WTC11 (cell line): ENCODE measurements around the gene SPRTN. TPM values are rescaled to one million over a fixed set of nuclear protein-coding genes. Genes with fewer than 3 reads are reported as not detected.

Experiments used
- ATAC-seq: fragments of 200-7000 bp; cut with Tn5 transposase; 2 replicates; pipeline ENCODE4 v1.10.0; 2021; ENCODE audit warnings: mild to moderate bottlenecking, moderate library complexity
- CTCF ChIA-PET: fragments of 300-600 bp; sonication (Branson Sonifier 250); formaldehyde crosslinking; loops from one replicate; lab custom pipeline; 2021; ENCODE audit warnings: antibody characterized with exemption; lab: Charles Lee
- POLR2A ChIA-PET: fragments of 350-600 bp; sonication (Branson Sonifier 250); formaldehyde crosslinking; loops from one replicate; lab custom pipeline; 2021; ENCODE audit warnings: antibody characterized with exemption; lab: Charles Lee
- DNase-seq: peaks from one replicate; pipeline ENCODE4 v3.0.0; 2021; ENCODE audit warnings: low spot score
- H3K27ac Mint-ChIP-seq: 2 replicates; pipeline ENCODE4 v1.8.0; 2021; ENCODE audit warnings: mixed read lengths
- H3K27me3 Mint-ChIP-seq: 2 replicates; pipeline ENCODE4 v1.8.0; 2021; ENCODE audit warnings: low read depth, mild to moderate bottlenecking, moderate library complexity, mixed read lengths
- H3K36me3 Mint-ChIP-seq: 2 replicates; pipeline ENCODE4 v1.8.0; 2021; ENCODE audit warnings: mixed read lengths
- H3K4me1 Mint-ChIP-seq: 2 replicates; pipeline ENCODE4 v1.8.0; 2022; ENCODE audit warnings: mixed read lengths
- H3K4me3 Mint-ChIP-seq: 2 replicates; pipeline ENCODE4 v1.8.0; 2021; ENCODE audit warnings: mild to moderate bottlenecking, moderate library complexity, mixed read lengths
- H3K9me3 Mint-ChIP-seq: 2 replicates; pipeline ENCODE4 v1.8.0; 2021; ENCODE audit warnings: mixed read lengths
- CREB1 ChIP-seq: sonication (generic); formaldehyde crosslinking; IDR thresholded peaks from 2 replicates; pipeline ENCODE4 v1.8.0; 2023; ENCODE audit warnings: mild to moderate bottlenecking, missing genetic modification reagents
- CREM ChIP-seq: sonication (generic); formaldehyde crosslinking; IDR thresholded peaks from 2 replicates; pipeline ENCODE4 v1.8.1; 2022; ENCODE audit warnings: mild to moderate bottlenecking, missing genetic modification reagents, moderate library complexity
- ELF4 ChIP-seq: sonication (generic); formaldehyde crosslinking; IDR thresholded peaks from 2 replicates; pipeline ENCODE4 v1.8.1; 2022; ENCODE audit warnings: low read depth, mild to moderate bottlenecking, moderate library complexity, missing genetic modification reagents
- EMX1 ChIP-seq: fragments of 250-450 bp; sonication (Bioruptor Pico); IDR thresholded peaks from 2 replicates; pipeline ENCODE4 v1.8.0; 2021; ENCODE audit warnings: mild to moderate bottlenecking
- FOXJ3 ChIP-seq: sonication (generic); formaldehyde crosslinking; IDR thresholded peaks from 2 replicates; pipeline ENCODE4 v1.9.0; 2021; ENCODE audit warnings: missing genetic modification reagents, mild to moderate bottlenecking, borderline replicate concordance
- FOXP1 ChIP-seq: sonication (generic); formaldehyde crosslinking; IDR thresholded peaks from 2 replicates; pipeline ENCODE4 v1.8.0; 2022; ENCODE audit warnings: missing genetic modification reagents, mild to moderate bottlenecking, moderate library complexity, borderline replicate concordance
- HMGA2 ChIP-seq: fragments of 250-450 bp; sonication (Bioruptor Pico); IDR thresholded peaks from 2 replicates; pipeline ENCODE4 v1.4.0; 2021; ENCODE audit warnings: mild to moderate bottlenecking, moderate library complexity
- JAZF1 ChIP-seq: fragments of 250-450 bp; sonication (Bioruptor Pico); IDR thresholded peaks from 2 replicates; pipeline ENCODE4 v1.9.0; 2021; ENCODE audit warnings: moderate library complexity, mild to moderate bottlenecking, inconsistent platforms
- MXD4 ChIP-seq: fragments of 250-450 bp; sonication (Bioruptor Pico); IDR thresholded peaks from 2 replicates; pipeline ENCODE4 v1.8.0; 2021; ENCODE audit warnings: mild to moderate bottlenecking, moderate library complexity, borderline replicate concordance
- SMAD3 ChIP-seq: sonication (generic); formaldehyde crosslinking; IDR thresholded peaks from 2 replicates; pipeline ENCODE4 v1.8.0; 2022; ENCODE audit warnings: missing genetic modification reagents, mild to moderate bottlenecking, borderline replicate concordance
- SMAD4 ChIP-seq: sonication (generic); formaldehyde crosslinking; IDR thresholded peaks from 2 replicates; pipeline ENCODE4 v1.8.0; 2022; ENCODE audit warnings: mild to moderate bottlenecking, missing genetic modification reagents
- SOX15 ChIP-seq: fragments of 250-450 bp; sonication (Bioruptor Pico); IDR thresholded peaks from 2 replicates; pipeline ENCODE4 v1.9.0; 2021; ENCODE audit warnings: mild to moderate bottlenecking
- ZNF138 ChIP-seq: sonication (generic); formaldehyde crosslinking; conservative IDR thresholded peaks from 2 replicates; pipeline ENCODE4 v1.8.1; 2022; ENCODE audit warnings: mild to moderate bottlenecking, moderate library complexity, missing genetic modification reagents
- ZNF263 ChIP-seq: sonication (generic); formaldehyde crosslinking; IDR thresholded peaks from 2 replicates; pipeline ENCODE4 v1.8.1; 2022; ENCODE audit warnings: low read depth, mild to moderate bottlenecking, moderate library complexity, missing genetic modification reagents
- total RNA-seq: library from RNA; stranded (reverse); gene quantifications from 3 replicates; pipeline ENCODE4 v1.2.3, GENCODE V29; 2021
- TF ChIP-seq, protein P1 (sequence below): fragments of 200-600 bp; IDR thresholded peaks from 2 replicates; pipeline ENCODE4 v1.8.0; 2022; ENCODE audit warnings: antibody characterized with exemption
- TF ChIP-seq, protein P2 (sequence below): fragments of 250-450 bp; sonication (Bioruptor Pico); IDR thresholded peaks from 2 replicates; pipeline ENCODE4 v1.9.0; 2021; ENCODE audit warnings: mild to moderate bottlenecking
- TF ChIP-seq, protein P3 (sequence below): sonication (generic); formaldehyde crosslinking; conservative IDR thresholded peaks from 2 replicates; pipeline ENCODE4 v1.8.1; 2022; ENCODE audit warnings: mild to moderate bottlenecking, missing genetic modification reagents
- TF ChIP-seq, protein P4 (sequence below): sonication (generic); formaldehyde crosslinking; IDR thresholded peaks from 2 replicates; pipeline ENCODE4 v1.8.1; 2023; ENCODE audit warnings: mild to moderate bottlenecking, missing genetic modification reagents
- TF ChIP-seq, protein P5 (sequence below): sonication (generic); formaldehyde crosslinking; IDR thresholded peaks from 2 replicates; pipeline ENCODE4 v1.8.0; 2023; ENCODE audit warnings: missing genetic modification reagents, mild to moderate bottlenecking, borderline replicate concordance

SPRTN gene
- total RNA-seq, 1 experiment from 2014 or later = 14.6 TPM

DNA sequence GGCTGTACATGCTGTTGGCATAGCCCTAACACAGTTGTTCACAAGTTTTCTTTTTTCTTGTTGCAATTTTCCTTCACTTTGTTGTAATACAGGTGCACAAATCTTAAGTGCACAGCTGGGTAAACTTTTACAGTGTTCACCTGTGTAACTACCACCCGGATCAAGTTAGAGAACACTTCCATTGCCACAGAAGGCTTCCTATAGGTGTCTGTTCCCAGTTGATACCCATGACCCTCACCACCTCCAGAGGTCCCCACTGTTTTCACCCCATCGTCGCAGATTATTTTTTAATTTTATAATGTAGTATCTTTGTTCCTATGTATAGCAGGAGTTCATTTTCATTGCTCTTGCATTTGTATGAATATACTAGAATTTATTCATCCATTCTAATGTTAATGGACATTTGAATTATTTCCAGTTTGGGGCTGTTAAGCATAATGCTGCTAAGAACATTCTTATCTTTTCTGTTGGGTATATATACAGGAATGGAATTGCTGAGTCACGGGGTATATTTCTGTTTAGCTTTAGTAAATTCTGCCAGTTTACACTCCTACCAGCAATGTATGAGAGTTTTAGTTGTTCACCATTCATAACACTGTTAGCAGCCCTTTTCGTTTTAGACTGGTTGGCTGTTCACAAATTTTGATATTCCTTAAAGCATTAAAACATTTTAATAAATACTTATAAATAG lies 16.4 kb downstream of the SPRTN start:
- ChIA-PET POLR2A (no interaction called here), CTCF (no interaction called here)
- no peaks in the 10 kb centered on the region for H3K4me1 Mint-ChIP-seq
- no peak for TF ChIP-seq ZNF263 (CRISPR knock-in tag)
- no peak for TF ChIP-seq ELF4 (CRISPR knock-in tag)
- TF ChIP-seq CREM (CRISPR knock-in tag) = no peak
- no peak for TF ChIP-seq ZNF138 (CRISPR knock-in tag)
- TF ChIP-seq HMGA2 (CRISPR knock-in tag) = no peak
- no peak for TF ChIP-seq MXD4 (CRISPR knock-in tag)
- no peak for TF ChIP-seq JAZF1 (CRISPR knock-in tag)
- TF ChIP-seq, protein P1, sequence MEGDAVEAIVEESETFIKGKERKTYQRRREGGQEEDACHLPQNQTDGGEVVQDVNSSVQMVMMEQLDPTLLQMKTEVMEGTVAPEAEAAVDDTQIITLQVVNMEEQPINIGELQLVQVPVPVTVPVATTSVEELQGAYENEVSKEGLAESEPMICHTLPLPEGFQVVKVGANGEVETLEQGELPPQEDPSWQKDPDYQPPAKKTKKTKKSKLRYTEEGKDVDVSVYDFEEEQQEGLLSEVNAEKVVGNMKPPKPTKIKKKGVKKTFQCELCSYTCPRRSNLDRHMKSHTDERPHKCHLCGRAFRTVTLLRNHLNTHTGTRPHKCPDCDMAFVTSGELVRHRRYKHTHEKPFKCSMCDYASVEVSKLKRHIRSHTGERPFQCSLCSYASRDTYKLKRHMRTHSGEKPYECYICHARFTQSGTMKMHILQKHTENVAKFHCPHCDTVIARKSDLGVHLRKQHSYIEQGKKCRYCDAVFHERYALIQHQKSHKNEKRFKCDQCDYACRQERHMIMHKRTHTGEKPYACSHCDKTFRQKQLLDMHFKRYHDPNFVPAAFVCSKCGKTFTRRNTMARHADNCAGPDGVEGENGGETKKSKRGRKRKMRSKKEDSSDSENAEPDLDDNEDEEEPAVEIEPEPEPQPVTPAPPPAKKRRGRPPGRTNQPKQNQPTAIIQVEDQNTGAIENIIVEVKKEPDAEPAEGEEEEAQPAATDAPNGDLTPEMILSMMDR = no peak
- TF ChIP-seq, protein P2, sequence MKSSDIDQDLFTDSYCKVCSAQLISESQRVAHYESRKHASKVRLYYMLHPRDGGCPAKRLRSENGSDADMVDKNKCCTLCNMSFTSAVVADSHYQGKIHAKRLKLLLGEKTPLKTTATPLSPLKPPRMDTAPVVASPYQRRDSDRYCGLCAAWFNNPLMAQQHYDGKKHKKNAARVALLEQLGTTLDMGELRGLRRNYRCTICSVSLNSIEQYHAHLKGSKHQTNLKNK (CRISPR knock-in tag) = no peak
- TF ChIP-seq SMAD4 (CRISPR knock-in tag) = no peak
- TF ChIP-seq, protein P3, sequence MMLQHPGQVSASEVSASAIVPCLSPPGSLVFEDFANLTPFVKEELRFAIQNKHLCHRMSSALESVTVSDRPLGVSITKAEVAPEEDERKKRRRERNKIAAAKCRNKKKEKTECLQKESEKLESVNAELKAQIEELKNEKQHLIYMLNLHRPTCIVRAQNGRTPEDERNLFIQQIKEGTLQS (CRISPR knock-in tag) = no peak
- TF ChIP-seq FOXJ3 = no peak
- TF ChIP-seq FOXP1 = no peak
- TF ChIP-seq, protein P4, sequence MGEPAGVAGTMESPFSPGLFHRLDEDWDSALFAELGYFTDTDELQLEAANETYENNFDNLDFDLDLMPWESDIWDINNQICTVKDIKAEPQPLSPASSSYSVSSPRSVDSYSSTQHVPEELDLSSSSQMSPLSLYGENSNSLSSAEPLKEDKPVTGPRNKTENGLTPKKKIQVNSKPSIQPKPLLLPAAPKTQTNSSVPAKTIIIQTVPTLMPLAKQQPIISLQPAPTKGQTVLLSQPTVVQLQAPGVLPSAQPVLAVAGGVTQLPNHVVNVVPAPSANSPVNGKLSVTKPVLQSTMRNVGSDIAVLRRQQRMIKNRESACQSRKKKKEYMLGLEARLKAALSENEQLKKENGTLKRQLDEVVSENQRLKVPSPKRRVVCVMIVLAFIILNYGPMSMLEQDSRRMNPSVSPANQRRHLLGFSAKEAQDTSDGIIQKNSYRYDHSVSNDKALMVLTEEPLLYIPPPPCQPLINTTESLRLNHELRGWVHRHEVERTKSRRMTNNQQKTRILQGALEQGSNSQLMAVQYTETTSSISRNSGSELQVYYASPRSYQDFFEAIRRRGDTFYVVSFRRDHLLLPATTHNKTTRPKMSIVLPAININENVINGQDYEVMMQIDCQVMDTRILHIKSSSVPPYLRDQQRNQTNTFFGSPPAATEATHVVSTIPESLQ (CRISPR knock-in tag) = no peak
- TF ChIP-seq, protein P5, sequence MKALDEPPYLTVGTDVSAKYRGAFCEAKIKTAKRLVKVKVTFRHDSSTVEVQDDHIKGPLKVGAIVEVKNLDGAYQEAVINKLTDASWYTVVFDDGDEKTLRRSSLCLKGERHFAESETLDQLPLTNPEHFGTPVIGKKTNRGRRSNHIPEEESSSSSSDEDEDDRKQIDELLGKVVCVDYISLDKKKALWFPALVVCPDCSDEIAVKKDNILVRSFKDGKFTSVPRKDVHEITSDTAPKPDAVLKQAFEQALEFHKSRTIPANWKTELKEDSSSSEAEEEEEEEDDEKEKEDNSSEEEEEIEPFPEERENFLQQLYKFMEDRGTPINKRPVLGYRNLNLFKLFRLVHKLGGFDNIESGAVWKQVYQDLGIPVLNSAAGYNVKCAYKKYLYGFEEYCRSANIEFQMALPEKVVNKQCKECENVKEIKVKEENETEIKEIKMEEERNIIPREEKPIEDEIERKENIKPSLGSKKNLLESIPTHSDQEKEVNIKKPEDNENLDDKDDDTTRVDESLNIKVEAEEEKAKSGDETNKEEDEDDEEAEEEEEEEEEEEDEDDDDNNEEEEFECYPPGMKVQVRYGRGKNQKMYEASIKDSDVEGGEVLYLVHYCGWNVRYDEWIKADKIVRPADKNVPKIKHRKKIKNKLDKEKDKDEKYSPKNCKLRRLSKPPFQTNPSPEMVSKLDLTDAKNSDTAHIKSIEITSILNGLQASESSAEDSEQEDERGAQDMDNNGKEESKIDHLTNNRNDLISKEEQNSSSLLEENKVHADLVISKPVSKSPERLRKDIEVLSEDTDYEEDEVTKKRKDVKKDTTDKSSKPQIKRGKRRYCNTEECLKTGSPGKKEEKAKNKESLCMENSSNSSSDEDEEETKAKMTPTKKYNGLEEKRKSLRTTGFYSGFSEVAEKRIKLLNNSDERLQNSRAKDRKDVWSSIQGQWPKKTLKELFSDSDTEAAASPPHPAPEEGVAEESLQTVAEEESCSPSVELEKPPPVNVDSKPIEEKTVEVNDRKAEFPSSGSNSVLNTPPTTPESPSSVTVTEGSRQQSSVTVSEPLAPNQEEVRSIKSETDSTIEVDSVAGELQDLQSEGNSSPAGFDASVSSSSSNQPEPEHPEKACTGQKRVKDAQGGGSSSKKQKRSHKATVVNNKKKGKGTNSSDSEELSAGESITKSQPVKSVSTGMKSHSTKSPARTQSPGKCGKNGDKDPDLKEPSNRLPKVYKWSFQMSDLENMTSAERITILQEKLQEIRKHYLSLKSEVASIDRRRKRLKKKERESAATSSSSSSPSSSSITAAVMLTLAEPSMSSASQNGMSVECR (CRISPR knock-in tag) = no peak
- no peak for TF ChIP-seq EMX1 (CRISPR knock-in tag)
- TF ChIP-seq SMAD3 (CRISPR knock-in tag) = no peak
- TF ChIP-seq SOX15 (CRISPR knock-in tag) = no peak
- TF ChIP-seq CREB1 = no peak
- H3K27ac Mint-ChIP-seq = no peak overlapping the region
- H3K27me3 Mint-ChIP-seq = no peaks in the 10 kb centered on the region
- ATAC-seq (no peak), DNase-seq (no peak)
- H3K9me3 Mint-ChIP-seq = no peaks in the 10 kb centered on the region
- no peak overlapping the region for H3K4me3 Mint-ChIP-seq
- peaks cover 22% of the 10 kb centered on the region for H3K36me3 Mint-ChIP-seq
